MV-4-11 (cell line): ENCODE measurements around the gene AGER.
"Not testable (repeated sequence)": the region's sequence is repeated elsewhere in the genome, so short reads cannot be mapped to it uniquely, and the experiment has no call there.

Source experiments
- DNase-seq: peaks from one replicate; lab custom pipeline; 2025; lab: John Stamatoyannopoulos, UW

Gene AGER

DNA sequence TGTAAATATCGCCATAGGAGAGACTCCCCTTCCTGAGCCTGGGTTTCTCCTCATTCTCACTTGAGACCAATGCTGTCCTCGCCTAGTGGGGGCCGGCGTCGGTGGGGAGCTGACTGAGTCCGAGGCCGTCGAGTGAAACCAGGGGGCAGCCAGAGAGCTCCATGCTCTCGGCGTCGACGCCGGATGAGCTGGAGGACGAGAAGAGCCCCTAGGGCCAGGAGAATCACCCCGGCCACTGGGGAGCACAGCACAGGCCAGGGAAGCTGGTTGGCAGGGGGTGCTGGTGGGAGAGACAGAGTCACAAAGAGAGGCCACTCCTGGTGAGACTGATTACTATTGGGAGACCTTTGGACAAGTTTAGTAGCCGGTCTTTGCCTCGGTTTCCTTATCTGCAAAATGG, 14.8 kb upstream of the AGER start:
- no peak for DNase-seq

GRCh38 chr6:32198345-32198696, 14.3 kb upstream of the AGER start:
- DNase-seq = no peak

DNA sequence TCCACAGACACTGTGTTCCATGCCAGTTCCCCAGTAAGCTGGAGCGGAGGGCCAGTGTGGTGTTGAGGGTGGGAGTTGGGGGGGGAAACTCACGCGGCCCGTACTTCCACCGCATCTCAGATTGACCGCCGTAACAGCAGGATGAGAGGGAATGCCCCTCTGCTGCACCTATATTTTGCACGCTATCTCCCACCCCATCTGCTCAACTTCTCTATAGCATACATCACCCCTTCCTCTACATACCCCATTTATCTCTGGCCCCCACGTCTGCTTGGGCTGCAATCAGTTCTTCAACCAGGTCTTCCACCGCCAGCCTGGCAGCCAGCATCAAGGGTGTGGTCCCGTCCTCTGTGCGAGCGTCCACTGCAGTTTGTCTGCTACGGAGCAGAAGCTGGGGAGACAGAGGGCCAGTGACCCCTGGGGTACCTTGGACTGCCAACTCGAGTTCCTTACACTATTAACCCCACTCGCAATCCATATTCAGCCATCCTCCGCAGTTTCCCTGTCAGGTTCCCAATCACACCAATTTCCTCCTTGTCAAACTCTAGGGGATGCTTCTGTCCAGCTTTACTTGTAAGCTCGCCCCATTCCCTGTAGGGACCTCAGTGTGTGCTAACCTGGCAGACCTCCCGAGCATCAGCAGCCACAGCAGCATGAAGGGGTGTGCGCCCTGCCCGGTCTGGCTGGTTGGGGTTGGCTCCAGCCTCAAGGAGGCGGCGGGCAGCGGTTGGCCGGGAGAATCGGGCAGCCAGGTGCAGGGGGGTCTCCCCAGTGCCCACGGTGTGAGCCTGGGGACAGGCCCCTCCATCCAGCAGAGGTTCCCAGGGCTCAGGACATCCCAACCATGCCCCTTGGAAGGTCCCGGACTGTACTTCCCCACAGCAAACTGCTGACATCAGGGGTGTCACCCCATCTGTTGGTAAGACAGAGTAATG, 12.9 kb upstream of the AGER start:
- peak; percentile 65 for DNase-seq

- peak; percentile 61 for DNase-seq
These were observed 12.0 kb upstream of the AGER start for GRCh38 chr6:32195902-32196681.

GRCh38 chr6:32195652-32195901, 11.5 kb upstream of the AGER start:
- peak; percentile 100 for DNase-seq

- peak; percentile 65 for DNase-seq
These were observed 11.0 kb upstream of the AGER start for GRCh38 chr6:32194825-32195651.

DNA sequence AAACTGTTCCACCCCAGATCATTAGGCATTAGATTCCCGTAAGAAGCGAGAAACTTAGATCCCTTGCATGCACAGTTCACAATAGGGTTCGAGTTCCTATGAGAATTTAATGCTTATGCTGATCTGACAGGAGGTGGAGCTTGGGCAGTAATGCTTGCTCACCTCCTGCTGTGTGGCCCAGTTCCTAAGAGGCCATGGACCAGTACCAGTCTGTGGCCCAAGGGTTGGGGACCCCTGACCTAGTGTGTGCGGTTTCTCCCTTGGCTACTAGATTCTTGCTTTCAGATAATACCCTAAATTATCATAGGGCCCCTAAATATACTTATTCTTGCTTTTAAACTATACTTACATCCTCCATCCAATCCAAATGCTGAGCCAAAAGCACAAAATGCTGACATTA, 10.3 kb upstream of the AGER start:
- no peak for DNase-seq

DNA sequence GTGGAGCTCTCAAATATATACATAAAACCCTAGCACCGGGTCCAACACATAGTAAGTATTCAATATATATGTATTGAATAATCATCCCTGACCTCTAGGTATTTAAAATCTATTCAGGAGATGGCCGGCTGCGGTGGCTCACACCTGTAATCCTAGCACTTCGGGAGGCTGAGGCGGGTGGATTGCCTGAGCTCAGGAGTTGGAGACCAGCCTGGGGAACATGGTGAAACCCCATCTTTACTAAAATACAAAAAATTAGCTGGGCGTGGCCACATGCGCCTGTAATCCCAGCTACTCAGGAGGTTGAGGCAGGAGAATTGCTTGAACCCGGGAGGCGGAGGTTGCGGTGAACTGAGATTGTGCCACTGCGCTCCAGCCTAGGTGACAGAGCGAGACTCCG, 9.0 kb upstream of the AGER start:
- not testable (repeated sequence) for DNase-seq

DNA sequence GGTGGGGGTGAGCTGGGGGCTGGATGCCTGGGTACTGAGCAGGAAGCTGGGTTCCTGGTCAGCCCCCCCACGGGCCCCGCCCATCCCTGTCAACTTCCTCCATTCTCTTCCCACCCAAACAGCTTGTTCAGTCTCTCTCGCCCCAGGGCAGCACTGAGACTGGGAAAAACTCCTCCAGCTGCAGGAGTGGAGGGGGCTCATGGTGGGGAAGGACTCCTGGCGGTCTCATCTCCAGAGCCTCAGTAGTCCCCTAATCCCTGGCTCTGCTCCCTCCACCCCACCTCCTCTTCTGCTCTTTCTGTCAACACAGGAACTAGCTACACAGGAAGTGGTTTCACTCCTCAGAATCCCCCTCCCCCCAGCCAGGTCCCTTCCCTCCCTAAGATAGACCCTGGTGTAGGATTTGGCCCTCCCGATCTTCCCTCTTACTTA, 8.6 kb upstream of the AGER start, which contains the start of gene GPSM3:
Gene GPSM3 (minus strand): TSS at position 36 of the 432 bp plus-strand sequence. CDS start 130 bp downstream, outside the sequence.
- peak; percentile 75 for DNase-seq

GRCh38 chr6:32191696-32192607, 7.9 kb upstream of the AGER start:
- no peak for DNase-seq

- no peak for DNase-seq
These were observed 7.0 kb upstream of the AGER start for GRCh38 chr6:32190911-32191677.

- DNase-seq = peak; percentile 92
These were observed 6.2 kb upstream of the AGER start, which contains the start of gene PBX2 for GRCh38 chr6:32190054-32190851. TSS of gene PBX2 (minus strand) at chr6:32190202. CDS start at chr6:32189915, 287 bp downstream.

- DNase-seq = no peak
These were observed 5.6 kb upstream of the AGER start for GRCh38 chr6:32189742-32190053.

GRCh38 chr6:32189069-32189741, 5.2 kb upstream of the AGER start:
- no peak for DNase-seq

- DNase-seq = no peak
These were observed 4.5 kb upstream of the AGER start for GRCh38 chr6:32188381-32189068.

DNA sequence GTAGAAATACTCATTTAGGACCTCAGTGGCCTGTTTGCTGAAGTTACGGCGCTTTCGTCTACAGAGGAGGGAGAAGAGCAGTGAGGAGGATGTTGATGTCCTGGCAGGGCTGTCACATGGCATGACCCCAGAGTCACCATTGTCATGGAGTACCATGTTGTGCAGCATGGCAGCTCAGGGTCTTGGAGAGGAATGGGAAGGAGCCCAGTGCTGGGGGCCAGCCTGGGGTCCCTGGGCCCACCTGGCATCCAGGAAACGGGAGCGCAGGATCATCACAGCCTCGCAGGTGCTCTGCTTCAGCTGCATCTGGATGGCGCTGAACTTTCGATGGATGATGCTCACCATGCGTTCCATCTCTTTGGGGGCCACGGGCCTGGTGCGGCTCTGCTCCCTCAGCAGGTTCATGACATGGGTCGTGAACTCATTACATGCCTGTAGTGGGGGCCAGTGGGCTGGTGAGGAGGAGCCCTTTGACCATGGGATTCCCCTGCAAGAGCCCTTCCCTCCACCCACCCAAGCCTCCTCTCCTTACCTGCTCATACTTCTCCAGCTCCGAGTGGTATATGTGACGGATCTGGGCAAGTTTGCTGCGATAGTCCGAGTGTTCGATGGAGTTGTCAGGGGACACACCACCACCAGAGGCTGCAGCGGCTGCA, 3.8 kb upstream of the AGER start:
- not testable (repeated sequence) for DNase-seq

DNA sequence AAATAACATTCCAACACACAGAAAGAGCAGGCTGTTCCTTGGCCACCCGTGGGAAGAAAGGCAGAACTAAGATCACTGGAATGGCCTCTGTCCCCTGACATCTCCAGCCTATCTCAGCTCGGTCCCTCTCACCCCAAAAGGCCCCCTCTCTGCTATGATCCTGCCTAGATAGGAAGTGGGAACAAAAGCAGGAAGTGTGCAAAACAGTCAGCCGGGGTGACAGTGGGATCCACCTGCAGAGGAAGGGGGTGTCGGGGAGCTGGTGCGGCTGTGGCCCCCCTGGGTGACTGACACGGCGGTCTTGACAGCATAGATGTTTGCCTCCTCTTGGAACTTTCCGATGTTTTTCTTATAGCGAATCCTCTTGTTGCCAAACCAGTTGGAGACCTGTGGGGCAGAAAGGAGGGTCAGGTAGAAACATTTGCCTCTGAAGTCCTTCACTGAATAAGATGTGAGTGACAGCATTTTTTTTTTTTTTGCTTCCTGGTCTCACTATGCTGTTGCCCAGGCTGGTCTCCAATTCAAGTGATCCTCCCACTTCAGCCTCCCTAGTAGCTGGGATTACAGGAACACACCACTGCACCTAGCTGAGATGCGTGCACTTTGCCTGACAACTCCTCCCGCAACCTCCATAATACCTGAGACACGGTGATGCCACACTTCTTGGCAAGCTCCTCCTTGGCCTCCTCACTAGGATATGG, 3.1 kb upstream of the AGER start:
- DNase-seq = peak; percentile 32
